ENCODE results near the gene SKAP2. TPM values are rescaled to one million over a fixed set of nuclear protein-coding genes. Genes with fewer than 3 reads are reported as not detected.

Gene SKAP2, protein sequence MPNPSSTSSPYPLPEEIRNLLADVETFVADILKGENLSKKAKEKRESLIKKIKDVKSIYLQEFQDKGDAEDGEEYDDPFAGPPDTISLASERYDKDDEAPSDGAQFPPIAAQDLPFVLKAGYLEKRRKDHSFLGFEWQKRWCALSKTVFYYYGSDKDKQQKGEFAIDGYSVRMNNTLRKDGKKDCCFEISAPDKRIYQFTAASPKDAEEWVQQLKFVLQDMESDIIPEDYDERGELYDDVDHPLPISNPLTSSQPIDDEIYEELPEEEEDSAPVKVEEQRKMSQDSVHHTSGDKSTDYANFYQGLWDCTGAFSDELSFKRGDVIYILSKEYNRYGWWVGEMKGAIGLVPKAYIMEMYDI
- total RNA-seq: 6.8 and 10.4 TPM in 2 replicates

DNA sequence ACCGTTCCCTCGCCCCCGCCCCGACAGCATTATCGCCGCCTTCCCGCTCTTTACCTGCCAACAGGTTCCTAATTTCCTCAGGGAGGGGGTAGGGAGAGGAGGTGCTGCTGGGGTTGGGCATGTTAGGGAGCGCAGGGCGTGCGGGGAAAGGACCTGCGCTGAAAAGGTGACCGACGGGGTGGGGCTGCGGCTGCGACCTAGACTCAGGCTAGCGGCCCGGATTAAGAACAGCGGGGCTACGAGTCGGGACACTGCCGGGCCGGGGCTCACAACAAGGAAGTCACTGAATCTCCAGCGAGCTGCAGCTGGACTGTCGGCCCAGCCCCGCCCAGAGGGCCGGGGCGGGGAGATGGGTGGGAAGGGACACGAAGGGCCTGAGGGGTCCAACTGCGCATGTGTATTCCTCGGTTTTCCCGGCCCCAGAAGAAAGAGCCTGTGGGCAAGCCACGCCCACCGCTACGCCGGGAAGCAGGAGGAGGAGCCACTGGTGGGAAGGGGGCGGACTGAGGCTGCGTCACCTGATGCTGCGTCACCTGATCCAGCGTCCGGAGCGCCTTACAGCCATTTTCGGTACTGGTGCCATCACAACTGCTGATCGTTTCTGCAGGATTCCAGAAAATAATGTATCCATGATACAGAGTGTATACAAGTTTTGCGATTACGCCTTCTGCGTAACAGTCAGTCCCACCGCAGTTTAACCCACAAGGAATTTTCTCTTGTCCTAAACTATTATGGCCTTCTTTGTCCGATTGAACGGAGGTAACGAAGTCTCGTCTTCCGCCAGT lies at the start of gene SKAP2:
Gene SKAP2 (minus strand): TSS at position 282 of the 785 bp plus-strand sequence. CDS start 161 bp downstream, at position 121.
- TF ChIP-seq CTCF (IDR thresholded peaks at IDR 0.05; ENCODE audit: insufficient read depth, low read depth, low read length): no peak

GRCh38 chr7:26912933-26913536 lies 48.6 kb upstream of the SKAP2 start:
- no peak for TF ChIP-seq CTCF (IDR thresholded peaks at IDR 0.05; ENCODE audit: insufficient read depth, low read depth, low read length)
- peak; percentile 46 for DNase-seq (ENCODE audit: low read depth)
- H3K4me3 ChIP-seq (ENCODE audit: low read depth, low read length): no peak overlapping the region

More for the DNA sequence above, at the start of gene SKAP2:
- H3K4me3 ChIP-seq (ENCODE audit: low read depth, low read length): peak within 1 kb of the TSS; percentile 92
- DNase-seq (ENCODE audit: low read depth): peak; percentile 98

GRCh38 chr7:26912338-26912737 lies 47.9 kb upstream of the SKAP2 start:
- TF ChIP-seq CTCF (IDR thresholded peaks at IDR 0.05; ENCODE audit: insufficient read depth, low read depth, low read length): no peak
- DNase-seq (ENCODE audit: low read depth): peak; percentile 48
- no peak overlapping the region for H3K4me3 ChIP-seq (ENCODE audit: low read depth, low read length)

DNA sequence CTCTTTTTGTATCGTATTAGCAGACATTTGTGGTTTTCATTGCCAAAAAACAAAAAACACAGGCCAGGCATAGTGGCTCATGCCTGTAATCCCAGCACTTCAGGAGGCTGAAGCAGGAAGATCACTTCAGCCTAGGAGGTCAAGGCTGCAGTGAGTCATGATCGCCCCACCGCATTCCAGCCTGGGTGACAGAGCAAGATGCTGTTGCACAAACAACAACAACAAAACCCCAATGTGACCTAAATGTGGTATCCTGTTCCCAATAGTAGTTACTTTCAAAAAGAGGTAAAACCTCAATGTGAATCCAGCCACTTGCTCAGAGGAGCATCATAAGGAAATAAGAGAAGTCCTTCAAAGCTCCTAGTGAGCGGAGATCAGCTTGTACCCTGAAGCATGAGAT lies 45.8 kb upstream of the SKAP2 start:
- H3K4me3 ChIP-seq (ENCODE audit: low read depth, low read length): no peak overlapping the region
- no peak for TF ChIP-seq CTCF (IDR thresholded peaks at IDR 0.05; ENCODE audit: insufficient read depth, low read depth, low read length)
- peak; percentile 81 for DNase-seq (ENCODE audit: low read depth)

- DNase-seq (ENCODE audit: low read depth): no peak
- H3K4me3 ChIP-seq (ENCODE audit: low read depth, low read length): no peak overlapping the region
- no peak for TF ChIP-seq CTCF (IDR thresholded peaks at IDR 0.05; ENCODE audit: insufficient read depth, low read depth, low read length)
Measured at GRCh38 chr7:26900251-26900650, 35.9 kb upstream of the SKAP2 start.

GRCh38 chr7:26899519-26899918 lies 35.1 kb upstream of the SKAP2 start:
- TF ChIP-seq CTCF (IDR thresholded peaks at IDR 0.05; ENCODE audit: insufficient read depth, low read depth, low read length): no peak

More at GRCh38 chr7:26899519-26899918, 35.1 kb upstream of the SKAP2 start:
- no peak overlapping the region for H3K4me3 ChIP-seq (ENCODE audit: low read depth, low read length)
- DNase-seq (ENCODE audit: low read depth): no peak
